HepG2 (cell line): Measurements from ENCODE around the gene ANO9. TPM values are rescaled to one million over a fixed set of nuclear protein-coding genes. Genes with fewer than 3 reads are reported as not detected.

ENCODE experiments used
- AGO2 ChIP-seq: fragments of 200-400 bp; formaldehyde crosslinking; optimal IDR thresholded peaks from 2 replicates; pipeline ENCODE3; 2017; ENCODE audit warnings: mild to moderate bottlenecking, low read depth, low read length, moderate library complexity
- CEBPG ChIP-seq: IDR thresholded peaks from 2 replicates; pipeline ENCODE4 v1.6.1; 2016
- CENPT ChIP-seq: sonication (generic); formaldehyde crosslinking; IDR thresholded peaks from 2 replicates; pipeline ENCODE4 v1.8.0; 2022; ENCODE audit warnings: low read depth, mild to moderate bottlenecking, moderate library complexity, missing genetic modification reagents
- EED ChIP-seq: sonication (generic); formaldehyde crosslinking; IDR thresholded peaks from 2 replicates; pipeline ENCODE4 v1.5.0; 2020; ENCODE audit warnings: mild to moderate bottlenecking, missing genetic modification reagents
- FOXA3 ChIP-seq: IDR thresholded peaks from 2 replicates; pipeline ENCODE4 v1.6.1; 2016; ENCODE audit warnings: missing genetic modification reagents, missing compliant biosample characterization
- RFX3 ChIP-seq: IDR thresholded peaks from 2 replicates; pipeline ENCODE4 v1.6.1; 2016; ENCODE audit warnings: missing biosample characterization, missing genetic modification reagents
- SATB2 ChIP-seq: sonication (generic); formaldehyde crosslinking; IDR thresholded peaks from 2 replicates; pipeline ENCODE4 v1.5.0; 2020; ENCODE audit warnings: missing genetic modification reagents
- SP1 ChIP-seq, 2 experiments: fragments of 450-650 bp in 1 of 2; sonication (generic) in 1 of 2; formaldehyde crosslinking in 1 of 2; IDR thresholded peaks; 2 replicates each; pipeline versions ENCODE4 v1.4.0 to v1.6.1; 2016 to 2020; ENCODE audit warnings: missing genetic modification reagents in 1 of 2
- TCF7 ChIP-seq: sonication (generic); IDR thresholded peaks from 2 replicates; pipeline ENCODE4 v1.6.1; 2016; ENCODE audit warnings: antibody characterized with exemption, low read depth
- TEAD3 ChIP-seq: optimal IDR thresholded peaks from 2 replicates; pipeline ENCODE3; 2016; ENCODE audit warnings: borderline replicate concordance
- TMF1 ChIP-seq: sonication (generic); formaldehyde crosslinking; IDR thresholded peaks from 2 replicates; pipeline ENCODE4 v1.8.1; 2022; ENCODE audit warnings: low read depth, missing genetic modification reagents
- XRCC5 ChIP-seq: fragments of 200-400 bp; formaldehyde crosslinking; optimal IDR thresholded peaks from 2 replicates; pipeline ENCODE3; 2017; ENCODE audit warnings: mild to moderate bottlenecking, low read length
- ZBTB20 ChIP-seq: sonication (generic); formaldehyde crosslinking; IDR thresholded peaks from 2 replicates; pipeline ENCODE4 v1.8.1; 2023; ENCODE audit warnings: missing genetic modification reagents, low read depth, mild to moderate bottlenecking, borderline replicate concordance
- ZFP36L1 ChIP-seq: sonication (generic); formaldehyde crosslinking; IDR thresholded peaks from 2 replicates; pipeline ENCODE4 v1.8.0; 2022; ENCODE audit warnings: mild to moderate bottlenecking, missing genetic modification reagents, moderate library complexity
- ZNF121 ChIP-seq: sonication (generic); formaldehyde crosslinking; IDR thresholded peaks from 2 replicates; pipeline ENCODE4 v1.5.0; 2020; ENCODE audit warnings: mild to moderate bottlenecking, missing genetic modification reagents
- ZNF282 ChIP-seq: fragments of 450-650 bp; IDR thresholded peaks from 2 replicates; pipeline ENCODE4 v1.6.1; 2018; ENCODE audit not compliant: partially characterized antibody
- ZNF543 ChIP-seq: sonication (generic); formaldehyde crosslinking; IDR thresholded peaks from 2 replicates; pipeline ENCODE4 v1.4.0; 2020; ENCODE audit warnings: mild to moderate bottlenecking, missing genetic modification reagents
- ZNF550 ChIP-seq: sonication (generic); formaldehyde crosslinking; IDR thresholded peaks from 2 replicates; pipeline ENCODE4 v1.4.0; 2020; ENCODE audit warnings: mild to moderate bottlenecking, missing genetic modification reagents, borderline replicate concordance
- ZNF609 ChIP-seq: sonication (generic); formaldehyde crosslinking; IDR thresholded peaks from 2 replicates; pipeline ENCODE4 v1.4.0; 2020; ENCODE audit warnings: mild to moderate bottlenecking, missing genetic modification reagents, borderline replicate concordance
- ZNF800 ChIP-seq: sonication (generic); formaldehyde crosslinking; IDR thresholded peaks from 2 replicates; pipeline ENCODE4 v1.4.0; 2020; ENCODE audit warnings: missing genetic modification reagents
- ZNF83 ChIP-seq: sonication (generic); formaldehyde crosslinking; IDR thresholded peaks from 2 replicates; pipeline ENCODE4 v1.4.0; 2020; ENCODE audit warnings: missing genetic modification reagents, mild to moderate bottlenecking, borderline replicate concordance
- polyA plus RNA-seq, 8 experiments: library from polyadenylated mRNA; depleted of rRNA in 3 of 8; stranded (reverse) in 7 of 8; unstranded in 1 of 8; fragments of >200 nt; fragmentation: Illumina TruSeq in 4 of 8; extraction: Trizol in 4 of 8; gene quantifications; 2 replicates each; pipeline versions ENCODE4 v1.2.1 to v1.2.3, GENCODE V29; 2011 to 2016; ENCODE audit warnings: low read depth in 4 of 8, missing spikeins in 1 of 8, mixed read lengths in 1 of 8; ENCODE audit not compliant: insufficient read depth in 1 of 8
- total RNA-seq, 5 experiments: library from RNA; depleted of rRNA; stranded (reverse); fragments of >200 nt; fragmentation: Illumina TruSeq; extraction: Trizol; gene quantifications; 2 replicates each; pipeline ENCODE4 v1.2.3, GENCODE V29; 2016; ENCODE audit warnings: low read depth in 1 of 5
- TF ChIP-seq, protein P1 (sequence below): sonication (generic); formaldehyde crosslinking; IDR thresholded peaks from 2 replicates; pipeline ENCODE4 v1.8.0; 2022; ENCODE audit warnings: mild to moderate bottlenecking, missing genetic modification reagents
- TF ChIP-seq, protein P2 (sequence below): sonication (generic); formaldehyde crosslinking; IDR thresholded peaks from 2 replicates; pipeline ENCODE4 v1.4.0; 2020; ENCODE audit warnings: missing genetic modification reagents, mild to moderate bottlenecking, borderline replicate concordance

ANO9 gene
- total and polyA plus RNA-seq, 2 of the 13 experiments (the other 11 are each of a cell fraction or from before 2014, with no cell fraction given), result 8.9 to 14.3 TPM

DNA sequence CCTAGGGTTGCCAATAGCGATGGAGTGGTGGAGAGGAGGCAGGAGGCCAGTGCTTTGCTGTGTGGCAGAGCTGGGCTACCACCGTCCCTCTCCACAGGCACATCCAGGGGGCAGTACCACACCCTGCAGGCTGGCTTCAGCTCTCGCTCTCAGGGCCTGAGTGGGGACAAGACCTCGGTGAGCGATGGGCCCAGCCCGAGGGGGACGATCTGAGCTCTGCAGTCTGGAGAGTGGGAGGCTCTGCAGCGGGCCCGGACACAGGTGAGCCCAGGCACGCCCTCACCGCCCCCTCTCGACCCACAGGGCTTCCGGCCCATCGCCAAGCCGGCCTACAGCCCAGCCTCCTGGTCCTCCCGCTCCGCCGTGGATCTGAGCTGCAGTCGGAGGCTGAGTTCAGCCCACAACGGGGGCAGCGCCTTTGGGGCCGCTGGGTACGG, 45.3 kb downstream of the ANO9 start (continued):
- TF ChIP-seq EED (CRISPR knock-in tag) (no peak), ZNF800 (CRISPR knock-in tag) (0 out of 2 replicates have a peak, but pooled peaks have one; percentile 52), ZNF83 (CRISPR knock-in tag) (peak; percentile 34; the same call in 1 of the 2 replicates), SATB2 (CRISPR knock-in tag) (no peak), TCF7 (no peak), ZNF543 (CRISPR knock-in tag) (no peak), RFX3 (CRISPR knock-in tag) (no peak), CENPT (CRISPR knock-in tag) (no peak), XRCC5 (peak; percentile 32), ZBTB20 (CRISPR knock-in tag) (no peak), FOXA3 (CRISPR knock-in tag) (no peak), CEBPG (CRISPR knock-in tag) (no peak), TEAD3 (CRISPR knock-in tag) (no peak), ZFP36L1 (no peak), ZNF609 (CRISPR knock-in tag) (no peak), AGO2 (peak; percentile 53), TMF1 (CRISPR knock-in tag) (no peak), ZNF121 (no peak), ZNF550 (CRISPR knock-in tag) (no peak), SP1 (IDR thresholded peaks at IDR 0.05) (no peak), SP1 (CRISPR knock-in tag; IDR thresholded peaks at IDR 0.05) (0 out of 2 replicates have a peak, but pooled peaks have one; percentile 16), ZNF282 (no peak)
- TF ChIP-seq, protein P1, sequence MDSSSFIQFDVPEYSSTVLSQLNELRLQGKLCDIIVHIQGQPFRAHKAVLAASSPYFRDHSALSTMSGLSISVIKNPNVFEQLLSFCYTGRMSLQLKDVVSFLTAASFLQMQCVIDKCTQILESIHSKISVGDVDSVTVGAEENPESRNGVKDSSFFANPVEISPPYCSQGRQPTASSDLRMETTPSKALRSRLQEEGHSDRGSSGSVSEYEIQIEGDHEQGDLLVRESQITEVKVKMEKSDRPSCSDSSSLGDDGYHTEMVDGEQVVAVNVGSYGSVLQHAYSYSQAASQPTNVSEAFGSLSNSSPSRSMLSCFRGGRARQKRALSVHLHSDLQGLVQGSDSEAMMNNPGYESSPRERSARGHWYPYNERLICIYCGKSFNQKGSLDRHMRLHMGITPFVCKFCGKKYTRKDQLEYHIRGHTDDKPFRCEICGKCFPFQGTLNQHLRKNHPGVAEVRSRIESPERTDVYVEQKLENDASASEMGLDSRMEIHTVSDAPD (CRISPR knock-in tag), result no peak
- TF ChIP-seq, protein P2, sequence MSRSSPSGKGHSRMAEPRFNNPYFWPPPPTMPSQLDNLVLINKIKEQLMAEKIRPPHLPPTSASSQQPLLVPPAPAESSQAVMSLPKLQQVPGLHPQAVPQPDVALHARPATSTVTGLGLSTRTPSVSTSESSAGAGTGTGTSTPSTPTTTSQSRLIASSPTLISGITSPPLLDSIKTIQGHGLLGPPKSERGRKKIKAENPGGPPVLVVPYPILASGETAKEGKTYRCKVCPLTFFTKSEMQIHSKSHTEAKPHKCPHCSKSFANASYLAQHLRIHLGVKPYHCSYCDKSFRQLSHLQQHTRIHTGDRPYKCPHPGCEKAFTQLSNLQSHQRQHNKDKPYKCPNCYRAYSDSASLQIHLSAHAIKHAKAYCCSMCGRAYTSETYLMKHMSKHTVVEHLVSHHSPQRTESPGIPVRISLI (CRISPR knock-in tag), result no peak
